ENCODE measurements around the gene NEK4.

- no peak for TF ChIP-seq ZNF274 (IDR thresholded peaks at IDR 0.05; ENCODE audit: insufficient read depth, insufficient read length)
- TF ChIP-seq ATF3 (IDR thresholded peaks at IDR 0.05; ENCODE audit: borderline replicate concordance, extremely low read depth, low read depth, low read length) = no peak
- no peak for TF ChIP-seq POLR2A (IDR thresholded peaks at IDR 0.05; ENCODE audit: low read depth, low read length)
- no peak for TF ChIP-seq SP1 (IDR thresholded peaks at IDR 0.05; ENCODE audit: low read depth, low read length)
- TF ChIP-seq CTCF (IDR thresholded peaks at IDR 0.05 in 2 of 3, conservative IDR thresholded peaks at IDR 0.05 in 1 of 3; ENCODE audit: control insufficient read depth in 2 of 3, extremely low read depth in 1 of 3, insufficient read depth in 1 of 3, low read depth in 3 of 3, low read length in 3 of 3) = no peak
- no peak for TF ChIP-seq POLR2AphosphoS5 (IDR thresholded peaks at IDR 0.05; ENCODE audit: low read length)
- no peak for TF ChIP-seq NR2C2 (IDR thresholded peaks at IDR 0.05; ENCODE audit: borderline replicate concordance, control insufficient read depth, insufficient read length, low read depth)
- no peak for TF ChIP-seq ETV6 (conservative IDR thresholded peaks at IDR 0.05 in 1 of 2, IDR thresholded peaks at IDR 0.05 in 1 of 2; ENCODE audit: borderline replicate concordance in 1 of 2, low read depth in 1 of 2)
- no peak for TF ChIP-seq EZH2 (IDR thresholded peaks at IDR 0.05; ENCODE audit: borderline replicate concordance, control insufficient read depth, low read depth, low read length)
- no peak for TF ChIP-seq RFX5 (IDR thresholded peaks at IDR 0.05; ENCODE audit: low read depth, low read length)
These were observed 81.6 kb downstream of the NEK4 start for GRCh38 chr3:52689151-52689550.

All from GM12878 (cell line).